Umbilical cord (tissue), 2 donors: ENCODE results near the gene GPR39. TPM values are rescaled to one million over a fixed set of nuclear protein-coding genes. Genes with fewer than 3 reads are reported as not detected.
A peak's percentile ranks its signal among the peaks of the same experiment; 100 is the strongest.
"Not testable (repeated sequence)": the region's sequence is repeated elsewhere in the genome, so short reads cannot be mapped to it uniquely, and the experiment has no call there.

Source experiments
- DNase-seq: peaks from one replicate; pipeline ENCODE4 v3.0.0-alpha.2; 2015; ENCODE audit warnings: low spot score
- total RNA-seq: library from RNA; depleted of rRNA; stranded (reverse); fragments of >200 nt; gene quantifications from one replicate; pipeline ENCODE4 v1.2.3, GENCODE V29; 2014; ENCODE audit warnings: low replicate concordance; ENCODE audit not compliant: insufficient read depth

GPR39 gene
- total RNA-seq: 7.7 TPM

DNA sequence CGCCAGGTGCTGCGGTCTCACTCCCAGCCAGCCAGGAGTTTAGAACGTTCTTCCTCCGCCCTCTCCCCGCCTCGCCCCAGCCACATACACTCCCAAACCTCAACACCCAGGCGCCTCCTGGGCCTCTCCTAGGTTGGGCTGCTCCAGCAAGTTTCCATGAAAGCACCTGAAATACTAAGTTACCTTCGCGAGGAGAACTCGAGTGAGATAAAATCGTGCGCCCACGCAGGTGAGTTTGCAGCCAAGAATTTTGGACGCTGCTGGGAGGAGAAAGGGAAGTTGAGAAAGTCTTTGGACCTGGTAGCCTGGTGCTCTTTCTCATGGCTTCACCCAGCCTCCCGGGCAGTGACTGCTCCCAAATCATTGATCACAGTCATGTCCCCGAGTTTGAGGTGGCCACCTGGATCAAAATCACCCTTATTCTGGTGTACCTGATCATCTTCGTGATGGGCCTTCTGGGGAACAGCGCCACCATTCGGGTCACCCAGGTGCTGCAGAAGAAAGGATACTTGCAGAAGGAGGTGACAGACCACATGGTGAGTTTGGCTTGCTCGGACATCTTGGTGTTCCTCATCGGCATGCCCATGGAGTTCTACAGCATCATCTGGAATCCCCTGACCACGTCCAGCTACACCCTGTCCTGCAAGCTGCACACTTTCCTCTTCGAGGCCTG is at the start of gene GPR39:
Gene GPR39 (plus strand): TSS at position 83 of the 673 bp plus-strand sequence.
- DNase-seq: no peak

DNA sequence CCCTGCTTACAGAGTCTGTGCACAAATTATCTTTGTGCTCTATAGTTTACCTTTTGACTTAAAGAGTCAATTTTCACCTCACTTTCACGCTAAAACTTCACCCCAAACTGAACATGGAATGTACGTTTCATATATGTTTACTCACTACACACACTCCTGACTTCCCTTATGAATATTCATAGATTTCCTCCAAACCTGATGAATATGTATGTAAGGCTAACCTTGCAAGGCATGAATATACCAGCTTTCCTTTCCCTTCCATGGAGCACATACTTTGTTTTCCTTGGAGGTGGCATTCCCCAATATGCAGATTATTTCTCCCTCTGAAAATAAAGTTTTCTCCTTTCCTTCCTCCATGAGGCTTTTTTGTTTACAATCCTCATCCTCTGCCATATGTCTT is 48.4 kb upstream of the GPR39 start:
- no peak for DNase-seq

DNA sequence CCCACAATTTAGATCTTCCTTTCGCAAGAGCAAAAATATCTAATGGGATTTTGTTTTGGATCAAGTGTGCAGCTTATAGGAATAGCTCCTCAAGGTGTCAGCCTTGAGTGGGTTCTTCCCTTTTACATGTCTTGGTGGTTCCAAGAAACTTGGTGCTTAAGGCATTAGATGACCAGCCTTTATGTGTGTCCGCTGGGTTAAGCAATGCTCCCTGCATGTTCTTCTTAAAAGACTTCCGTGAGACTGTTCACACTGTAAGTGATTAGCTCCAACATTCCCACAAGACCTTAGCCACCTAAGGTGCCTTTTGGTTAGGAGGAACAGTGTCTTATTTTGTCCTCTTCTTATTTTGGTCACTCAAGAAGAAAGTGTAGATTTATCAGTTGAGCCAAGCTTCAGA is 44.3 kb upstream of the GPR39 start:
- DNase-seq: peak; percentile 3

GRCh38 chr2:132373391-132374135 is 43.0 kb upstream of the GPR39 start:
- DNase-seq: no peak

DNA sequence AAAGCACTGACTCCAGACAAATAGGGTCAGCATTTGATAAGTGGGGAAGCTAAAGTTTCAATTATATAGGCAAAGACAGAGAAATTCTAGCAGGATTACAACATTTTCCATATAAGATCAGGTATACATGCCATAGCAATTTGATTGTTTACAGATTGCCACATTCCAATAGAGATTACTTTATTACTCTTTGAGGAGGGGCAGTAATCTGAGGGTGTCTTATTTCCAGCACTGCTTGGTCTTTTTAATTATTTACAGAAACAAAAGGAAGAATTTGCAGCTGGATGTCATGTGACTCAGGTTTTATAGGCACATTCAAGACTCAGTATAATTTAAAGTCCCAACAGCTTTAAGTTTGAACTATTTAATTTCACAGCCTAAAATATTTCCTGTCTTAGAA is 42.5 kb upstream of the GPR39 start:
- DNase-seq: no peak

- DNase-seq: peak; percentile 32
These were observed 42.1 kb upstream of the GPR39 start for GRCh38 chr2:132374551-132374950.

DNA sequence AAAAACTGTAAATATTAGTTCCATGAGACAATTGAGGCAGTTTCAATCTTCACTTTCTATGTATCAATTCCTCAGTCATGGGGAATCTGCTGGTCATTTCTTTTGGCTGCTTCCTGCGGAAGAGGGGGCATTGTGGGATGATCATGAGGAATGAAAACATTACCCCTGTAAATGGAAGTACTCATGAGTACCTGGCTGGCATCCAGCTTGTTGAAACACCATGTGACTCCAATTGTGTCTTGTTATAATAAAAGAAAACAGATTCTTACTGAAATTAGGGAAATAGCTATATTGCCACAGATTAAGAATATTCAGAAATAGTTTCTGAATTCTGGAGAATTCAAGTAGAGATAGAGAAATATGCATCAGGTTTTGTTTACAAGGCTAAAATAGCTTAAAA is 41.6 kb upstream of the GPR39 start:
- DNase-seq: no peak

DNA sequence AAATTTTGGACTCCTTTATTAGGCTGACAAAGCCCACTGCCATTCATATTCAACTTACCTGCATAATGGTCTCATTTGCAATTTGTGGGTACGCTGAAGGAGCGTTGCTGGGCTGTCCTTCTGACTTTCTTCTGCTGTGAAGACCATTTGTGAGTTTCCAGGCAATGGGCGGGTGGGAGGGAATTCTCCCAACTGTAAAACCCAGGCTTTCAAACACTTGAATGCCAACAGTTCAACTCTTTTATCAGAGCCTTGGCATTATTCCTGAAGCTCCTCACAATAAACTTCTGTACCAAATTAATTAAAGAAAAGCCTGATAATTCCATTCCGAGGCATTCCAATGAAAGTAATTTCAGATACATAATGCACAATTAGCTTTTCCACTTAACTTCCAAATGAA is 35.2 kb upstream of the GPR39 start:
- no peak for DNase-seq

DNA sequence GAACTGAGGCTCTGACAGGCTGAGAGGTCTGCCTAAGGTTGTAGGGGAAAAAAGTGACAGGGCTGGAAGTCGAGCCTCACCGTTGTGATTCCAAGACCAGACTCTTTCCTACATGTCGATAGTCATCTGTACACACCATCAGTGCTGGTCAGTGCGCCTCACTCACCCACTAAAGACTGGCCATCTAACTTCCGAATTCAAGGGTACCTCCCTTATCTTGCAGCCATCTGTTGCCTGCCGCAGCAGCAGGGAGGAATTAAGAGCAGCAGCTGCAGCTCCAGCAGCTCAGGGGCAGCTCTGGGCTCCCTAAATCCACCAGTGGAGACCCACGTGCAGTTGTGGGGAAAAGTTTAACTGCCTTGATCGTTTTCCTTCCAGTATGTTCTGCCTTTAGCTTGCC is 32.6 kb upstream of the GPR39 start:
- DNase-seq: peak; percentile 10

DNA sequence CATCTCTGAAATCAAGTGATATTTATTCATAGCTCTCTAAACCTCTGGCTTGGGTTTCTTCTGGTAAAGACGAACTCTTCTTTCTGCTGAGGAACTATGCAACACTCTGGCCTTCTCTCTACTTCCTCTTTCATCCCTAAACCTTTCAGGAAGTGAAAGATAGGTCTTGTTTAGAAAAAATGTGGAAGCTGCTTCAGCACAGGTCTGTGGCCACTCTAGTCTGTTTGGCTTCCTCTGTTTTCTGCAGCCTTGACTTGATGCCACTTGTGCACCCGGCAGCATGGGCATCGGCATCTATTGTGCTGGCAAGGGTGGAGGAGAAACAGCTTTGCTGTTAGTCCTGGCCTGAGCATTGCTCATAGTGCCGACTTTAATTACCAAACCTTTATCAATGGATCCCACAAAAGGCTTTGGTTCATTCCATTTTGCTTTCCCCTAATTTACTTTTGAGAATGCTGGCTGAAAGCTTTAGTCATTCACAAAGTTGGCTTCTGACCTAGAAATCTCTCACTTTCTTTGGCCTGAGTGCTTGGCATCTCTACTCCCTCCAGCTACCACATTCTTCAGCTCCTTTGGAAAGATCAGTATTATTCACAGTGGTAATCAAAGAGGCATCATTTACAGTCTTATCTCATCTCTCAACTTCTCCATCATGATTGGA is 32.0 kb upstream of the GPR39 start:
- peak; percentile 40 for DNase-seq

DNA sequence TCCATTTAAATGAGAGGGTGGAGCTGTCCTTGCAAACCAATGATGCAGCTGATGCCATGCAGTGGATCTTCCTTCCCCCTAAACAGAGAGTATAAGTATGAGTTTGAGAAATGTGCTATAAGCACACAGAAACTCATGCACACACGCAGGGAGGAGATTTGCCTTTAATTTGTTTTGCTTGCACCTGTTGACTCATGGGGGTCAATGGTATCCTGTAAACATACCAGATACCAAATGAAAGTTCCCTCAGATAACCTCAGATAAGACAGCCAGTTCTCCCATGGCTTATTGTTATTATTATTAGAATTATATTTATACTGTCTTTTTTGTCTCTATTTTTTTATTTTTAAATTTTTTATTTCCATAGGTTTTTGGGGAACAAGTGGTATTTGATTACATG is 29.5 kb upstream of the GPR39 start:
- no peak for DNase-seq

GRCh38 chr2:132390076-132390475 is 26.5 kb upstream of the GPR39 start:
- DNase-seq: no peak

GRCh38 chr2:132391378-132391777 is 25.2 kb upstream of the GPR39 start:
- no peak for DNase-seq

- DNase-seq: no peak
These were observed 24.4 kb upstream of the GPR39 start for GRCh38 chr2:132392221-132392620.

DNA sequence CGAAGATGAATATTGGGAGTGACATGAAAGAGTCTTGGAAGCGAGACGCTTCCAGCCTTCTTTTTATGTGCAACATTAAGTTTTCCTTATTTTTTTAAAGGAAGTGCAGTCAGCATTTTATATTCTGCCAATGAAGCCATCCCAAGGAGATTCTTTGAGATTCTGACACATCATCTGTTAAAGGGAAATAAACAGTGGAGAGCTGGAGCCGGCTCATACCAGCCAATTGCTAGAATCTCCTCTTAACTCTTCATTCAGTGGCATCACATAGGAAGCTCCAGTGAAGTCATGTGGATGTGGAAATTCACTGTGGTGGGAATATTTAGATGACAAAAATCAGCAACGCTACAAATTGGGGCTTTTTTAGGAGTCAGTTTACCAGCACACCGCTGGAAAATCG is 23.7 kb upstream of the GPR39 start:
- DNase-seq: no peak

DNA sequence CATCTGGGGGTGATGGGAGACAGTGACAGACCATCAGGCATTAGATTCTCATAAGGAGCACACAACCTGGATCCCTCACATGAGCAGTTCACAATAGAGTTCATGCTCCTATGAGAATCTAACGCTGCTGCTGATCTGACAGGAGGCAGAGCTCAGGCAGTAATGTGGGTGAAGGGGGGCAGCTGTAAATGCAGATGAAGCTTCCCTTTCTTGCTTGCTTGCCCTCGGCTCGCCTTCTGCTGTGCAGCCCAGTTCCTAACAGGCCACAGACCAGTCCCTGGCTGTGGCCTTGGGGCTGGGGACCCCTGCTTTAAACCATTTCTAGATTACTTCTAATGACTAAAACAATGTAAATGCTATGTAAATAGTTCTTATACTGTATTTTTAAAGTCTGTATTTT is 19.6 kb upstream of the GPR39 start:
- DNase-seq: not testable (repeated sequence)

DNA sequence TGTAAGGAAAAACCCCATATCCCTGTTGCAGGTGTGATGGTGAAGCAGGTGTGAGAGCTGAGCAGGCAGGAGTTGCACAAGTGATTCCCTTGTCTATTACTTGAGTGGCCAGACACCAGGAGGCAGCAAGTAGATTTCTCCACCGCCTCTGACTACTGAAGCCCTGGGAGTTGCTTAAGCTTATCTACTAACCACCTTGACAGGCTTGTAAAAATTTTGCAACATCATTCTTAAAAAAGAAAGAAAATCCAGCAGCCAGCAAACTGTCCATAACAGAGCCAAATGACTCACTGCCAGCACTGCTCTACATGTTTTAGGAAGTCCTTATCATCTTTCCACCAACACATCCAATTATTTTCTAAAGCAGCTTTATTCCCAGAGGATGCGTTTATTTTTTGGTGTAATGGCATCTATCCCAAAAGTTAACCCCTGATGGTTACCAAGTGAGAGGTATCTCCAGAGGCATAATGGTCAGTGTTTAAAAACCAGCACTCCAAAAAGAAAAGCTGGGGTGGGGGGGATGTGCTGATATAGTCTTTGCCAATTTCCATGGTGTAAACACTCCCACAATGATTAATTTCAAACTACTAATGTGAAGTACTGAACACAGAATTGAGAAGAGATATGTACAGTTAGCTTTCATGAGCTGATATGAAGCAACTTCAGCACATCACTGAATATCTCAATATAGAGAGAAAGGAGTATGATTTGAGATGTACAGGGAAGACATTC is 16.3 kb upstream of the GPR39 start:
- DNase-seq: peak; percentile 47

GRCh38 chr2:132400901-132401240 is 15.7 kb upstream of the GPR39 start:
- no peak for DNase-seq

- no peak for DNase-seq
These were observed 15.3 kb upstream of the GPR39 start for GRCh38 chr2:132401326-132401725.

DNA sequence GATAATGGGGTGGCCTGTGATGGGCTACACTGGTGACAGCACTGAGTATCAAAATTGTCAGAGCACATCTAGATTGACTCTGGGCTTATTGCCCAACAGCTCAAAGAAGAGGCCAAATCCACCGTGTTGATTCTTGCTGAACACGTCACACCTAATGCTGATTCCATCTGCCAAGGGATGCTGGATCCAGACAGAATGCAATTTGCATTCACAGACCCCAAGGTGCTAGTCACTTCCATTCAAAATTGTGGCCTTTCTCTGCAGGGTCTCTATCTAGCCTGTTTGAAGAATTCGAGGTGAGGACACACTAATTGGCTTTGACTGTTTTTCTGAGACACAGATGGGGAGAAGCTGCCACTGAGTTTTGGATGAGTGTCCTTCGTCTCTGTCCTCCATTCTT is 13.5 kb upstream of the GPR39 start:
- DNase-seq: no peak

- no peak for DNase-seq
These were observed 12.5 kb upstream of the GPR39 start for GRCh38 chr2:132404056-132404455.

DNA sequence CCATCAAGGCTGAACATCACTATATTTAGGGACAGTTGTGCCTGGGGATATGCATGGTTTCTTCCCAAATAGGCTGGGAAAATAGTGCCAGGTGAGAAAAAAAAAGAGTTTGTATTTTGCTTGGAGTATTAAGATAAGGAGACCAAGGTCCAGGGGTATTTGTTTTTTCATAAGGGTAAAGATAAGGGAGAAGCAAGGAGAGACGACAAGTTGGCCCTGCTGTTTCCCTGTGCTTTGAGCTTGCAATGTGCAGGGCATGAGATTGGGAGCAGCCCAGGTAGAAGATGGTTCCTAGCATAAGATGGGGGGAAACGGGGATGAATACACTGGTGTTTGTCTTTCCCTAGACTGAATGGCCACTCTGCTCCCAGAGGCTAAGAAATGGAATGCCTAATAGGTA is 8.8 kb upstream of the GPR39 start:
- no peak for DNase-seq
